B cell (primary cell): ENCODE measurements around the gene APH1B. TPM values are rescaled to one million over a fixed set of nuclear protein-coding genes. Genes with fewer than 3 reads are reported as not detected.

Experiments
- ATAC-seq: fragments of 200-7000 bp; cut with Tn5 transposase; one replicate; pipeline ENCODE4 v1.10.0; 2021; ENCODE audit warnings: low read depth, mild to moderate bottlenecking, moderate number of reproducible peaks, moderate library complexity
- CTCF ChIA-PET: fragments of 350-600 bp; sonication (Branson Sonifier 250); formaldehyde crosslinking; loops from one replicate; lab custom pipeline; 2021; ENCODE audit warnings: antibody characterized with exemption, inconsistent platforms; lab: Charles Lee
- POLR2A ChIA-PET: fragments of 350-600 bp; sonication (Branson Sonifier 250); formaldehyde crosslinking; loops from one replicate; lab custom pipeline; 2021; ENCODE audit warnings: antibody characterized with exemption; lab: Charles Lee
- DNase-seq: peaks from one replicate; pipeline ENCODE4 v3.0.0; 2013
- H2AFZ ChIP-seq: 2 replicates; pipeline ENCODE4 v1.6.1; 2012; ENCODE audit warnings: mild to moderate bottlenecking, low read depth, low read length; ENCODE audit not compliant: insufficient read depth, poor library complexity, severe bottlenecking
- H3K27ac ChIP-seq, 2 donors: 1 replicate in 1 of 2; 2 replicates in 1 of 2; pipeline ENCODE4 v1.5.1; 2012 to 2013; ENCODE audit warnings: low read length in 2 of 2, mild to moderate bottlenecking in 2 of 2, moderate library complexity in 1 of 2
- H3K27me3 ChIP-seq, 4 experiments: fragments of 200-600 bp in 1 of 4; sonication (generic) in 1 of 4; replicated peaks in 1 of 4; 1 replicate in 2 of 4; 2 replicates in 2 of 4; pipeline versions ENCODE4 v1.6.1 to v1.7.0; 2013 to 2016; ENCODE audit warnings: low read length in 3 of 4, mild to moderate bottlenecking in 2 of 4, mixed read lengths in 1 of 4, moderate library complexity in 1 of 4; ENCODE audit not compliant: insufficient read depth in 4 of 4, control insufficient read depth in 3 of 4; ENCODE audit errors: control extremely low read depth in 1 of 4
- H3K36me3 ChIP-seq, 2 experiments: replicated peaks in 1 of 2; 1 replicate in 1 of 2; 2 replicates in 1 of 2; pipeline versions ENCODE4 v1.6.1 to v1.7.1; 2013; ENCODE audit warnings: low read length in 1 of 2; ENCODE audit not compliant: insufficient read depth in 2 of 2, control insufficient read depth in 1 of 2; ENCODE audit errors: control extremely low read depth in 1 of 2, extremely low read depth in 1 of 2
- H3K4me1 ChIP-seq, 2 donors: fragments of 200-600 bp in 1 of 2; sonication (generic) in 1 of 2; 1 replicate in 1 of 2; 2 replicates in 1 of 2; pipeline versions ENCODE4 v1.5.1 to v1.6.1; 2013 to 2017; ENCODE audit warnings: low read length in 2 of 2; ENCODE audit not compliant: control insufficient read depth in 2 of 2, insufficient read depth in 2 of 2
- H3K4me2 ChIP-seq: replicated peaks from 2 replicates; pipeline ENCODE3; 2012; ENCODE audit warnings: mild to moderate bottlenecking, low read depth, low read length; ENCODE audit not compliant: poor library complexity, severe bottlenecking
- H3K4me3 ChIP-seq, 5 experiments: fragments of 200-600 bp in 1 of 5; sonication (generic) in 1 of 5; 1 replicate in 3 of 5; 2 replicates in 2 of 5; pipeline versions ENCODE4 v1.5.1 to v1.7.0; 2011 to 2016; ENCODE audit warnings: low read length in 4 of 5, mild to moderate bottlenecking in 4 of 5, low read depth in 2 of 5, control low read depth in 1 of 5, moderate library complexity in 1 of 5; ENCODE audit not compliant: insufficient read depth in 1 of 5; ENCODE audit errors: control extremely low read depth in 1 of 5, extremely low read depth in 1 of 5
- H3K79me2 ChIP-seq: fragments of 200-600 bp; sonication (generic); one replicate; pipeline ENCODE4 v1.6.0; 2016; ENCODE audit warnings: low read length; ENCODE audit not compliant: control insufficient read depth, insufficient read depth
- H3K9ac ChIP-seq: fragments of 200-600 bp; sonication (generic); 2 replicates; pipeline ENCODE4 v1.6.1; 2017; ENCODE audit warnings: mild to moderate bottlenecking, low read length, moderate library complexity
- H3K9me3 ChIP-seq, 3 donors: one replicate each; pipeline versions ENCODE4 v1.6.1 to v1.7.1; 2013; ENCODE audit warnings: low read length in 2 of 3; ENCODE audit not compliant: control insufficient read depth in 2 of 3, insufficient read depth in 1 of 3; ENCODE audit errors: control extremely low read depth in 1 of 3
- H4K20me1 ChIP-seq: 2 replicates; pipeline ENCODE4 v1.6.0; 2012; ENCODE audit warnings: mild to moderate bottlenecking, low read length; ENCODE audit not compliant: insufficient read depth, control insufficient read depth, poor library complexity, severe bottlenecking
- H3K27ac Mint-ChIP-seq: one replicate; pipeline ENCODE4 v1.8.0; 2021; ENCODE audit warnings: mixed read lengths
- H3K27me3 Mint-ChIP-seq: one replicate; pipeline ENCODE4 v1.8.0; 2021; ENCODE audit warnings: mixed read lengths
- H3K4me1 Mint-ChIP-seq: one replicate; pipeline ENCODE4 v1.8.0; 2021; ENCODE audit warnings: mixed read lengths
- H3K4me3 Mint-ChIP-seq: one replicate; pipeline ENCODE4 v1.8.0; 2021; ENCODE audit warnings: mixed read lengths
- H3K9me3 Mint-ChIP-seq: one replicate; pipeline ENCODE4 v1.8.0; 2022; ENCODE audit warnings: mixed read lengths; ENCODE audit not compliant: insufficient read depth
- EZH2 ChIP-seq: IDR thresholded peaks from 2 replicates; pipeline ENCODE4 v1.6.1; 2012; ENCODE audit warnings: borderline replicate concordance, low read depth, mild to moderate bottlenecking, moderate library complexity, low read length; ENCODE audit not compliant: insufficient read depth, poor library complexity, severe bottlenecking
- WGBS: methylation state at CpG from one replicate; pipeline ENCODE4 v1.1.5; 2013; ENCODE audit warnings: missing lambda C conversion rate; ENCODE audit not compliant: insufficient coverage; 5-methylcytosine and 5-hydroxymethylcytosine counted together
- intact Hi-C: fragments of 100-400 bp; cut with micrococcal nuclease; formaldehyde crosslinking; loops from one replicate; pipeline ENCODE4 v1.10.0; 2022
- polyA plus RNA-seq: library from polyadenylated mRNA; depleted of rRNA; stranded (reverse); fragments of >200 nt; gene quantifications from 2 replicates; pipeline ENCODE4 v1.2.3, GENCODE V29; 2012
- total RNA-seq, 2 donors: library from RNA; stranded (reverse); fragments of 120-200 nt in 1 of 2; gene quantifications; 1 replicate in 1 of 2; 2 replicates in 1 of 2; pipeline versions ENCODE4 v1.2.3 to v1.2.4, GENCODE V29; 2013 to 2022
- TF ChIP-seq, protein P1 (sequence below): fragments of 200-600 bp; IDR thresholded peaks from one replicate; pipeline ENCODE4 v1.8.0; 2022; ENCODE audit warnings: antibody characterized with exemption, mild to moderate bottlenecking

The APH1B gene
- total and polyA plus RNA-seq, 2 donors (not counting 1 experiment from before 2014, with no cell fraction given): 7.6 to 45.2 TPM

DNA sequence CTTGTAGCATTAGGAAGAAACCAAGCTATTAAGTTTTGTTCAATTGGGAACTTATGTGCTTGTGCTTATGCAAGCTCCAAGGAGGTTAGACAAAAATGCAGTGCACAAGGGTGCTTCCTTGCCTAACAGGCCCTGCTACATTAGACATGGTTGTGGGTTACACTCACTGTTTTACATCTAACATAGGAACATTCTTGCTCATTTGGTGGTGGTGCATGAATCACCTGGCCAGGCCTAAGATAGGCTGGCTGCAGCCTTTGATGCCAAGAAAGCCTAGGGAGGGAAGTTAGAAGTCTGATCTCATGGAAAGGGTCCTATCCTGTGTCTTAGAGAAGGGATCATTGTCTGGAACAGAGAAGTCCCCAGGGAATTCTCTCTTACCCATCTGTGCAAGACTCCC lies 60.8 kb downstream of the APH1B start:
- Histone ChIP-seq H3K79me2 (no peaks in the 10 kb centered on the region), H3K36me3 (no peaks in the 10 kb centered on the region), H4K20me1 (no peaks in the 10 kb centered on the region), H2AFZ (no peak overlapping the region), H3K4me1 (peaks cover 0 to 6% of the 10 kb centered on the region in 2 donors), H3K9me3 (no peaks in the 10 kb centered on the region), H3K27me3 (no peaks in the 10 kb centered on the region), H3K9ac (no peak overlapping the region), H3K4me2 (no peak overlapping the region), H3K27ac (no peak overlapping the region), H3K4me3 (no peak overlapping the region)
- no peak for DNase-seq
- H3K4me1 Mint-ChIP-seq: peaks cover 6% of the 10 kb centered on the region
- ChIA-PET POLR2A (no interaction called here), CTCF (no interaction called here)
- H3K27me3 Mint-ChIP-seq: no peaks in the 10 kb centered on the region
- no peak overlapping the region for H3K4me3 Mint-ChIP-seq
- no peak overlapping the region for H3K27ac Mint-ChIP-seq
- no peaks in the 10 kb centered on the region for H3K9me3 Mint-ChIP-seq
- no peak for ATAC-seq
- intact Hi-C loops: no loop called here
- no peak for TF ChIP-seq EZH2
- TF ChIP-seq, protein P1, sequence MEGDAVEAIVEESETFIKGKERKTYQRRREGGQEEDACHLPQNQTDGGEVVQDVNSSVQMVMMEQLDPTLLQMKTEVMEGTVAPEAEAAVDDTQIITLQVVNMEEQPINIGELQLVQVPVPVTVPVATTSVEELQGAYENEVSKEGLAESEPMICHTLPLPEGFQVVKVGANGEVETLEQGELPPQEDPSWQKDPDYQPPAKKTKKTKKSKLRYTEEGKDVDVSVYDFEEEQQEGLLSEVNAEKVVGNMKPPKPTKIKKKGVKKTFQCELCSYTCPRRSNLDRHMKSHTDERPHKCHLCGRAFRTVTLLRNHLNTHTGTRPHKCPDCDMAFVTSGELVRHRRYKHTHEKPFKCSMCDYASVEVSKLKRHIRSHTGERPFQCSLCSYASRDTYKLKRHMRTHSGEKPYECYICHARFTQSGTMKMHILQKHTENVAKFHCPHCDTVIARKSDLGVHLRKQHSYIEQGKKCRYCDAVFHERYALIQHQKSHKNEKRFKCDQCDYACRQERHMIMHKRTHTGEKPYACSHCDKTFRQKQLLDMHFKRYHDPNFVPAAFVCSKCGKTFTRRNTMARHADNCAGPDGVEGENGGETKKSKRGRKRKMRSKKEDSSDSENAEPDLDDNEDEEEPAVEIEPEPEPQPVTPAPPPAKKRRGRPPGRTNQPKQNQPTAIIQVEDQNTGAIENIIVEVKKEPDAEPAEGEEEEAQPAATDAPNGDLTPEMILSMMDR: no peak

- ATAC-seq (no peak), DNase-seq (no peak)
- H3K27ac Mint-ChIP-seq: no peak overlapping the region
- Histone ChIP-seq H4K20me1 (no peaks in the 10 kb centered on the region), H3K4me2 (no peak overlapping the region), H3K4me3 (no peak overlapping the region), H3K27ac (no peak overlapping the region), H3K9me3 (no peaks in the 10 kb centered on the region), H3K36me3 (no peaks in the 10 kb centered on the region), H3K4me1 (peaks cover 0 to 9% of the 10 kb centered on the region in 2 donors), H2AFZ (no peak overlapping the region), H3K27me3 (no peaks in the 10 kb centered on the region), H3K9ac (no peak overlapping the region), H3K79me2 (no peaks in the 10 kb centered on the region)
- intact Hi-C loops: no loop called here
- TF ChIP-seq, protein P1: no peak
- no peaks in the 10 kb centered on the region for H3K9me3 Mint-ChIP-seq
- ChIA-PET CTCF (interaction anchor here (1.2 kb wide), 1 partner anchor 10 kb away, joined by 3 read pairs; no protein-coding TSS in a partner anchor), POLR2A (no interaction called here)
- H3K4me3 Mint-ChIP-seq: no peak overlapping the region
- no peaks in the 10 kb centered on the region for H3K27me3 Mint-ChIP-seq
- WGBS: 100% methylated on average over 5 of the region's 10 CpGs
- H3K4me1 Mint-ChIP-seq: peaks cover 15% of the 10 kb centered on the region
Observed at GRCh38 chr15:63339006-63339766, 61.8 kb downstream of the APH1B start.
